Activated naive CD4-positive, alpha-beta T cell treated with Interleukin-2 at 50 U/mL for 16 hours (primary cell): ENCODE data around the gene RAB33B.
"Not testable (repeated sequence)": the region's sequence is repeated elsewhere in the genome, so short reads cannot be mapped to it uniquely, and the experiment has no call there.

Source experiments
- DNase-seq: peaks from one replicate; pipeline ENCODE4 v3.0.0-alpha.2; 2020

Gene RAB33B

GRCh38 chr4:139465922-139466321, 12.0 kb downstream of the RAB33B start:
- no peak for DNase-seq

DNA sequence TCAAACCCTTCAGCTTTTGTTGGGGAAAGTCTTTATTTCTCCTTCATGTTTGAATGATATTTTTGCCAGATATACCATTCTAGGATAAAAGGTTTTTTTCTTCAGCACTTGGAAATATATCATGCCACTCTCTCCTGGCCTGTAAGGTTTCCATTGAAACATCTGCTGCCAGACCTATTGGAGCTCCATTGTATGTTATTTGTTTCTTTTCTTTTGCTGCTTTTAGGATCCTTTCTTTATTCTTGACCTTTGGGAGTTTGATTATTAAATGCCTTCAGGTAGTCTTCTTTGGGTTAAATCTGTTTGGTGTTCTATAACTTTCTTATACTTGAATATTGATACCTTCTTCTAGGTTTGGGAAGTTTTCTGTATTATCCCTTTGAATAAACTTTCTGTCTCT, 14.8 kb downstream of the RAB33B start:
- DNase-seq, result not testable (repeated sequence)

DNA sequence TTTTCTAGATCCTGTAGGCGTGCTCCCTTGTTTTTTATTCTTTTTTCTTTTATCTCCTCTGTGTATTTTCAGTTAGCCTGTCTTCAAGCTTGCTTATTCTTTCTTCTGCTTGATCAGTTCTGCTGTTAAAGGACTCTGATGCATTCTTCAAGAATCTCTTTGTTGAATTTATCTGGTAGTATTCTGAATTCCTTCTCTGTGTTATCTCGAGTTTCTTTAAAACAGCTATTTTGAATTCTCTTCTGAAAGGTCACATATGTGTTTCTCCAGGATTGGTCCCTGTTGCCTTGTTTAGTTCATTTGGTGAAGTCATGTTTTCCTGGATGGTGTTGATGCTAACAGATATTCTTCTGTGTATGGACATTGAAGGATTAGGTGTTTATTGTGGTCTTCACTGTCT, 15.3 kb downstream of the RAB33B start:
- DNase-seq, result no peak

- no peak for DNase-seq
These were observed 15.9 kb downstream of the RAB33B start for GRCh38 chr4:139469869-139470268.

DNA sequence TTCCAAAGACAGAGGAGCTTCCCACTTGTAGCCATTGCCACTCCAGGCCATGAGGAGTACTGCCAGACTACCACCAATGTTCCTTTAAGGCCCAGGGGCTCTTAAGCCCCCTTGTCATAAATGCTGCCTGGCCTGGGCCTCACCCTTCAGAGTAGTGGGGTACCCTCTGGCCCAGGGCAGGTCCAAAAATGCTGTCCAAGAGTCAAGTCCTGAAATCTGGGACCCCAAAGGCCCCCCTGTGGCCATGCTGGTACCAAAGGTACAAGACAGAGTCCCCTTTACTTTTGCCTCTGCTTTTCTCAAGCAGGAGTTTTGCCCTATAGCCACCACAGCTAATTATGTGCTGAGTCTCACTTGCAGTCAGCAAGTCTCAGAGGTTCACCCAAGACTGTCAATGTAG, 16.4 kb downstream of the RAB33B start:
- no peak for DNase-seq

DNA sequence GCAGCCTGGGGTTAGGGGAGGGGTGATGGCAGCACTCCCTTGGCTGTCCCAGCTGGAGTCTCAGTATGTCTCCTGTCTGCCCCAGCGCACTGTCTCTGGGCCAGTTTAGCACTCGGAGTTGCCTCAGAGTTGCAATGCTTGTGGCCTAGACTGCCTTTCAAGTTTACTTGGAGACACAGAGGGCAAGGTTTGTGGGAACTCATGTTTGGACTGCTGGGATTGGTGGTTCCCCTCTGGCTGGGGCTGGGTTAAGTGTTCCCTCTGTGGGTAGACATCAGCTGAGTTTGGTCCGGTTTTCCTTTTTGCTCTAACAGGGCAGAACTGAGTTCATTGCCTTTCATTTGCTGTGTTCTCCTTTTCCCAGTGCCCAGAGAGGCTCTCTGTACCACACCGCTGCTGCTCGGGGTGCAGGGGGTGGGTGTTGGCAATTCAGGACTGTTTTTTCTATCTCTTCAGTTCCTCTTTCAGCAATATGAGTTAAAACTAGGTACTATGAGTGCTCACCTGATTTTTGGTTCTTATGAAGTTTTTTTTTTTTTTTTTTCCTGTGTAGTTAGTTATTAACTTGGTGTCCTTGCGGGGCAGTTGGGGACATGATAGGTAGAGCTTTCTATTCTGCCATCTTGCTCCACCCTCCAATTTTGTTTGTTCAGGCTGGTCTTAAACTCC, 17.2 kb downstream of the RAB33B start:
- DNase-seq, result no peak

DNA sequence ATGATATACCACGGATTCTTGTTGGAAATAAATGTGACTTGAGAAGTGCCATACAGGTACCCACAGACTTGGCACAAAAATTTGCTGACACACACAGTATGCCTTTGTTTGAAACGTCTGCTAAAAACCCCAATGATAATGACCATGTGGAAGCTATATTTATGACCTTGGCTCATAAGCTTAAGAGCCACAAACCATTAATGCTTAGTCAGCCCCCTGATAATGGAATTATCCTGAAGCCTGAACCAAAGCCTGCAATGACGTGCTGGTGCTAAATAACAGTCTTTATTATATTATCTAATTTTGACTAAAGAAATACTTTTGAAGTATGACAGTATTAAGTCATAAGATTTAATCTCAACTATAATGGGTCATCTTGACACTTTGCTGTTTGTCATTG, 18.9 kb downstream of the RAB33B start:
- DNase-seq, result no peak

GRCh38 chr4:139476363-139476762, 22.4 kb downstream of the RAB33B start:
- DNase-seq, result no peak

- DNase-seq, result no peak
These were observed 27.5 kb downstream of the RAB33B start for GRCh38 chr4:139481465-139481864.

- no peak for DNase-seq
These were observed 29.1 kb downstream of the RAB33B start for GRCh38 chr4:139483000-139483399.

GRCh38 chr4:139484783-139485311, 30.9 kb downstream of the RAB33B start:
- DNase-seq, result no peak

GRCh38 chr4:139488442-139488841, 34.5 kb downstream of the RAB33B start:
- DNase-seq, result no peak

GRCh38 chr4:139489638-139490037, 35.7 kb downstream of the RAB33B start:
- DNase-seq, result no peak

DNA sequence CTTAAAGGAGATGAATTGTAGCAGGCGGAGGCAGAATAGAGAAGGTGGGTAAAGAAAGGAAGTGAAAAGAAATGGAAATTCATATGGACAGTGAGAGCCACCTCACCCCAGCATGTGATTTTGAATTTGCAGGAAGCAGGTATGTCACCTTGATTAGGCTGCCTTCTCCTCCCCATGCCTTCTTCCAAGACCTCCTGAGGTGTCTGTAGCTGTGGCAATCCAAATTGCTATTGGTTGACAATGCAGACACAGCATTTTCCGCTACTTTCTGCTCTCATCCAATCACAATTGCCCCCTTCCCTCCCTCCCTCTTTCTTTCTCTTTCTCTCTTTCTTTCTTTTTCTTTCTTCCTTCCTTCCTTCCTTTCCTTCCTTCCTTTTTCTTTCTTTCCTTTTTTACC, 38.5 kb downstream of the RAB33B start:
- no peak for DNase-seq

DNA sequence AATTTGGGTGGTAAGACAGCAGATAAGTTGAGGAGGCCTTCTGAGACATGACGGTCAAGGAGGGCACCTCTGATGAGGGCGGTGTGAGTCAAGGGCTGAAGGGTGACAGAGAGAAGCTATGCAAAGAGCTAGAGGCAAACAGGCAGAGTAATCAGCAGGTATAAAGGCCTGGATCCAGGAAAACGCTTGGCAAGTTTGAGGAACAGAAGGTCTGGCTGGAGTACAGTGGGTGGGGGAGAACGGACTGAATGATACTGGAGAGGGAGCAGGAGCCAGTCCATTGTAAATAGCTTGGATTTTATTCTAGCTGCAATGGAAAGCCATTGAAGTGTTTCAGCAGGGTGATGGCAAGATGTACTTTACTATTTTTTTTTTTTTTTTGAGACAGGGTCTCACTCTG, 39.3 kb downstream of the RAB33B start:
- no peak for DNase-seq

DNA sequence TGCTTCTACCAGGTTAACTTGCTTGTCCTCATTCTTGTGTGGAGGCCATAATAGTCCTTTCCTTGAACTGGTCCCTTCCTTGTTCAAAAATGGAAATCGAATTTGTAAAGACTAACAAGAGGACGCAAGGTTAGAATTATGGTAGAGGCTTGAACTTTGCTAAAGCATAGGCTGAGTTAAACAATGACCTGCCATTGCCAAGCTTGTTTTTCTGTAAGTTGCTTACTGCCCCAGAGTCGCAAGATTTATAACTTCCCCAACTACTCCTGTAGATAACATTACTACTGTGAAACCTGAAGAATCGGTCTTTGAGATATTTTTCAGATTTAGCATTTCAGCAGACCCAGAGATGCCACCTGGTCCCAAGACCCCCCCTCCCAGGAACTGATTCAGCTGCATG, 45.3 kb downstream of the RAB33B start:
- no peak for DNase-seq

- DNase-seq, result no peak
These were observed 47.2 kb downstream of the RAB33B start for GRCh38 chr4:139501117-139501516.

DNA sequence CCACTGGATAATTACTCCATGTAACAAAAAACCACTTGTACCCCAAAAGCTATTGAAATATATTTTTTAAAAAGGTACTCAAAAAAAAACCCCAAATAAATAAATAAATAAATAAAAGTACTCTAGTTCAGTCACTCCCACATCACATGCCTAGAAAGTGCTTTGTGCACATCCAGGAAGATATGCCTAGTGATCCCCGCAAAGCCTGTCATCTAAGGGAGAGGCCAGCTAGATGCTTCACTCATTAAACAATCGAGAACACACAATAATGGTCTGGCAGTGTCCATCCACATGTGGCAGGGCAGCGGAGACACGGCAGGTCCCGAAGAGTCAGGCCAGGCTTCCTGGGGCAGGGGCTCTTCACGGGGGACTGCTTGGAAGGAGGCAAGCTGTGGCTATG, 47.6 kb downstream of the RAB33B start:
- DNase-seq, result no peak

- no peak for DNase-seq
These were observed 48.3 kb downstream of the RAB33B start for GRCh38 chr4:139501927-139502899.

DNA sequence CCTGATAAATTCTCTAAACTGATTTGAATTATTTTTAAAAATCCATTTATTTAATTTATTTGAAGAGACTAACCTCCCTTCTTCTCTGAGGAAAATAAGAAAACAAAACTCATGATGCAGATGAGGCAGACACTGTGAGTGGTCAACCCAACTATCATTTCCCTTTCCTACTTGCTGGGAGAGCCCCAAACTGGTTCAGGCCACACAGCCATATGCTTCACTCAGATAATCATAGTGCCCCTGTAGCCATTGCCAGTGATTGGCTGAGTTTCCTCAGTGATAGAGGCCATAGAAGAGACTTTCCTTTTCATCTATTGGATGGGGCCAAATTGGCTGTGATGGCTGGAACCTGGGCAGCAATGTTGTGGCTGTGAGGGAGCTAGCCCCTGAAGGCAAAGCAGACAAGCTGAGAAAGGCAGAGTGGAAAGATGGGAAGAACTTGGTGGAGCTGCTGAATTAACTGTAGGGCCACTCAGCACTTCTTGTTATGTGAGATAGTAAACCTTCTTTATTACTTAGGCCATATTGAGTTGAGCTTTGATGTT, 49.8 kb downstream of the RAB33B start:
- no peak for DNase-seq

GRCh38 chr4:139506774-139507173, 52.9 kb downstream of the RAB33B start:
- DNase-seq, result no peak

GRCh38 chr4:139508581-139509237, 54.8 kb downstream of the RAB33B start:
- no peak for DNase-seq
